H1 (cell line): Measurements from ENCODE around the gene KIF22. TPM values are rescaled to one million over a fixed set of nuclear protein-coding genes. Genes with fewer than 3 reads are reported as not detected.

ENCODE experiments used
- CTCF ChIA-PET: fragments of 300-600 bp; sonication (Branson Sonifier 250); formaldehyde crosslinking; loops from one replicate; lab custom pipeline; 2021; ENCODE audit not compliant: partially characterized antibody; lab: Charles Lee
- POLR2A ChIA-PET: fragments of 300-600 bp; sonication (Branson Sonifier 250); formaldehyde crosslinking; loops from one replicate; lab custom pipeline; 2021; ENCODE audit warnings: inconsistent platforms; ENCODE audit not compliant: partially characterized antibody; lab: Charles Lee
- DNase-seq, 2 experiments: peaks; one replicate each; pipeline versions ENCODE4 v3.0.0 to v3.0.0-alpha.2; 2010 to 2022; ENCODE audit warnings: low spot score in 2 of 2, low read depth in 1 of 2, mixed read lengths in 1 of 2
- FAIRE-seq: peaks from 2 replicates; lab custom pipeline; 2011; peaks lifted over from hg19 to GRCh38; lab: Jason Lieb, UNC
- H2AFZ ChIP-seq: 2 replicates; pipeline ENCODE4 v1.8.1; 2012; ENCODE audit warnings: low read length, inconsistent platforms
- H2AK5ac ChIP-seq: 2 replicates; pipeline ENCODE4 v1.6.1; 2013; ENCODE audit warnings: low read depth, low read length
- H2BK120ac ChIP-seq: replicated peaks from 2 replicates; pipeline ENCODE3; 2013; ENCODE audit warnings: low read depth, low read length, inconsistent platforms
- H2BK12ac ChIP-seq: 2 replicates; pipeline ENCODE4 v1.6.1; 2013; ENCODE audit warnings: low read depth, low read length
- H2BK15ac ChIP-seq: 2 replicates; pipeline ENCODE4 v1.6.1; 2013; ENCODE audit warnings: low read length
- H2BK20ac ChIP-seq: 2 replicates; pipeline ENCODE4 v1.6.1; 2013; ENCODE audit warnings: low read length
- H2BK5ac ChIP-seq: 2 replicates; pipeline ENCODE4 v1.6.1; 2013; ENCODE audit warnings: low read depth, low read length
- H3K14ac ChIP-seq: 2 replicates; pipeline ENCODE4 v1.6.1; 2013; ENCODE audit warnings: inconsistent platforms; ENCODE audit not compliant: insufficient read length
- H3K18ac ChIP-seq: 2 replicates; pipeline ENCODE4 v1.6.1; 2013; ENCODE audit warnings: low read length; ENCODE audit errors: extremely low read depth
- H3K23ac ChIP-seq: 2 replicates; pipeline ENCODE4 v1.6.1; 2013; ENCODE audit warnings: inconsistent platforms; ENCODE audit not compliant: insufficient read length
- H3K23me2 ChIP-seq: 2 replicates; pipeline ENCODE4 v1.6.1; 2013; ENCODE audit warnings: low read depth, low read length
- H3K27ac ChIP-seq: 2 replicates; pipeline ENCODE4 v1.6.1; 2011; ENCODE audit warnings: low read depth, low read length, inconsistent platforms
- H3K27me3 ChIP-seq, 4 experiments: replicated peaks in 1 of 4; 1 replicate in 1 of 4; 2 replicates in 3 of 4; pipeline versions ENCODE4 v1.6.1 to v1.8.1; 2011 to 2013; ENCODE audit warnings: low read length in 3 of 4, mild to moderate bottlenecking in 3 of 4, inconsistent platforms in 2 of 4, mixed read lengths in 2 of 4, moderate library complexity in 1 of 4; ENCODE audit not compliant: control insufficient read depth in 3 of 4, insufficient read depth in 3 of 4; ENCODE audit errors: extremely low read depth in 1 of 4
- H3K36me3 ChIP-seq, 4 experiments: 2 replicates each; pipeline versions ENCODE4 v1.6.1 to v1.8.1; 2011 to 2013; ENCODE audit warnings: mild to moderate bottlenecking in 4 of 4, low read length in 3 of 4, moderate library complexity in 2 of 4, control low read depth in 1 of 4, inconsistent platforms in 1 of 4; ENCODE audit not compliant: insufficient read depth in 4 of 4, control insufficient read depth in 2 of 4
- H3K4ac ChIP-seq: replicated peaks from 2 replicates; pipeline ENCODE3; 2013; ENCODE audit warnings: low read length, low read depth, mixed read lengths, inconsistent platforms; ENCODE audit not compliant: insufficient read length
- H3K4me1 ChIP-seq, 4 experiments: replicated peaks in 1 of 4; 1 replicate in 1 of 4; 2 replicates in 3 of 4; pipeline versions ENCODE4 v1.6.1 to v1.8.1; 2011 to 2013; ENCODE audit warnings: low read length in 3 of 4, inconsistent platforms in 2 of 4, mixed read lengths in 1 of 4; ENCODE audit not compliant: insufficient read depth in 4 of 4, control insufficient read depth in 3 of 4
- H3K4me2 ChIP-seq, 2 experiments: 2 replicates each; pipeline versions ENCODE4 v1.6.1 to v1.8.1; 2011 to 2013; ENCODE audit warnings: low read depth in 2 of 2, low read length in 2 of 2, control low read depth in 1 of 2, inconsistent platforms in 1 of 2, mild to moderate bottlenecking in 1 of 2; ENCODE audit not compliant: insufficient read depth in 1 of 2
- H3K4me3 ChIP-seq, 4 experiments: fragments of 200-600, 300-600 bp in 1 of 4; sonication (generic), shearing (Covaris generic), sonication (Bioruptor Twin) in 1 of 4; 2 replicates each; pipeline versions ENCODE4 v1.5.1 to v1.8.1; 2011 to 2016; ENCODE audit warnings: low read length in 4 of 4, low read depth in 3 of 4, control low read depth in 2 of 4, inconsistent platforms in 2 of 4, mild to moderate bottlenecking in 2 of 4, mixed read lengths in 1 of 4, moderate library complexity in 1 of 4; ENCODE audit not compliant: insufficient read depth in 2 of 4; ENCODE audit errors: extremely low read depth in 1 of 4
- H3K56ac ChIP-seq: replicated peaks from 2 replicates; pipeline ENCODE3; 2013; ENCODE audit warnings: low read depth, mild to moderate bottlenecking, mixed read lengths, low read length, inconsistent platforms; ENCODE audit not compliant: insufficient read length
- H3K79me1 ChIP-seq: 2 replicates; pipeline ENCODE4 v1.6.1; 2013; ENCODE audit warnings: low read depth, low read length, control low read depth
- H3K79me2 ChIP-seq, 2 experiments: 2 replicates each; pipeline versions ENCODE4 v1.6.1 to v1.8.1; 2012 to 2013; ENCODE audit warnings: low read length in 2 of 2, mild to moderate bottlenecking in 2 of 2, inconsistent platforms in 1 of 2; ENCODE audit not compliant: insufficient read depth in 2 of 2, control insufficient read depth in 1 of 2
- H3K9ac ChIP-seq, 4 experiments: replicated peaks in 1 of 4; 1 replicate in 1 of 4; 2 replicates in 3 of 4; pipeline versions ENCODE4 v1.6.1 to v1.8.1; 2011 to 2013; ENCODE audit warnings: low read depth in 3 of 4, low read length in 3 of 4, control low read depth in 2 of 4, mild to moderate bottlenecking in 2 of 4, moderate library complexity in 2 of 4, inconsistent platforms in 1 of 4; ENCODE audit errors: extremely low read depth in 1 of 4
- H3K9me3 ChIP-seq, 2 experiments: 2 replicates each; pipeline versions ENCODE4 v1.6.1 to v1.8.1; 2012 to 2013; ENCODE audit warnings: mild to moderate bottlenecking in 2 of 2, moderate library complexity in 2 of 2, control low read depth in 1 of 2, inconsistent platforms in 1 of 2, low read depth in 1 of 2, low read length in 1 of 2, mixed read lengths in 1 of 2; ENCODE audit not compliant: insufficient read depth in 2 of 2
- H4K20me1 ChIP-seq, 2 experiments: replicated peaks in 1 of 2; 2 replicates each; pipeline versions ENCODE3 to v1.8.1; 2011 to 2013; ENCODE audit warnings: inconsistent platforms in 2 of 2, low read length in 2 of 2, mild to moderate bottlenecking in 1 of 2; ENCODE audit not compliant: insufficient read depth in 2 of 2, control insufficient read depth in 1 of 2
- H4K5ac ChIP-seq: 2 replicates; pipeline ENCODE4 v1.6.1; 2013; ENCODE audit warnings: low read length, low read depth, mixed read lengths, inconsistent platforms; ENCODE audit not compliant: insufficient read length
- H4K8ac ChIP-seq: 2 replicates; pipeline ENCODE4 v1.8.0; 2013; ENCODE audit warnings: mild to moderate bottlenecking, moderate library complexity, low read length, inconsistent platforms; ENCODE audit not compliant: insufficient read depth; ENCODE audit errors: extremely low read depth
- H4K91ac ChIP-seq: replicated peaks from 2 replicates; pipeline ENCODE3; 2013; ENCODE audit warnings: low read length, mixed read lengths, inconsistent platforms; ENCODE audit not compliant: insufficient read length
- BACH1 ChIP-seq: IDR thresholded peaks from 2 replicates; pipeline ENCODE4 v1.6.1; 2012; ENCODE audit warnings: low read length, improper control_type of control experiment
- CEBPB ChIP-seq: IDR thresholded peaks from 2 replicates; pipeline ENCODE4 v1.6.1; 2012; ENCODE audit warnings: low read depth, low read length
- CHD1 ChIP-seq: IDR thresholded peaks from 2 replicates; pipeline ENCODE4 v1.6.1; 2012; ENCODE audit warnings: low read depth, low read length, improper control_type of control experiment
- JUN ChIP-seq: IDR thresholded peaks from 2 replicates; pipeline ENCODE4 v1.6.1; 2011; ENCODE audit warnings: low read depth, mild to moderate bottlenecking, improper control_type of control experiment, low read length
- JUND ChIP-seq: IDR thresholded peaks from 2 replicates; pipeline ENCODE4 v1.6.1; 2011; ENCODE audit warnings: mild to moderate bottlenecking, improper control_type of control experiment, low read length
- POLR2A ChIP-seq, 2 experiments: IDR thresholded peaks; 1 replicate in 1 of 2; 2 replicates in 1 of 2; pipeline ENCODE4 v1.6.1; 2011; ENCODE audit warnings: low read depth in 2 of 2, low read length in 2 of 2, mild to moderate bottlenecking in 2 of 2; ENCODE audit errors: control extremely low read depth in 1 of 2
- SP4 ChIP-seq: IDR thresholded peaks from 2 replicates; pipeline ENCODE4 v1.6.1; 2012; ENCODE audit warnings: low read length, inconsistent platforms
- TAF1 ChIP-seq: IDR thresholded peaks from 2 replicates; pipeline ENCODE4 v1.6.1; 2011; ENCODE audit warnings: mild to moderate bottlenecking, low read depth, low read length
- WGBS, 2 experiments: shearing (Covaris generic) in 1 of 2; methylation state at CpG; one replicate each; pipeline versions ENCODE4 v1.1.6 to v1.1.7; 2013 to 2015; ENCODE audit warnings: low lambda C conversion rate in 2 of 2, mixed read lengths in 2 of 2, inconsistent platforms in 1 of 2, low coverage in 1 of 2, missing lambda C conversion rate in 1 of 2; ENCODE audit not compliant: insufficient replicate concordance in 2 of 2, insufficient coverage in 1 of 2, insufficient read length in 1 of 2; ENCODE audit errors: extremely low coverage in 1 of 2, missing lambda C conversion rate in 1 of 2; 5-methylcytosine and 5-hydroxymethylcytosine counted together
- polyA plus RNA-seq, 7 experiments: library from polyadenylated mRNA; depleted of rRNA in 3 of 7; stranded (reverse) in 5 of 7; unstranded in 2 of 7; fragments of >200 nt in 5 of 7; fragments of 200-250 nt in 2 of 7; gene quantifications; 1 replicate in 5 of 7; 2 replicates in 1 of 7; 4 replicates in 1 of 7; pipeline versions ENCODE4 v1.2.1 to v1.2.3, GENCODE V29; 2011 to 2013; ENCODE audit warnings: missing spikeins in 2 of 7, mixed read lengths in 2 of 7
- total RNA-seq: library from RNA; stranded (reverse); fragmentation: NEBNext Ultra II Directional; extraction: Animal tissue kit (Norgen Biotek cat#: 25700); gene quantifications from 2 replicates; pipeline ENCODE4 v1.2.1, GENCODE V29; 2021
- TF ChIP-seq, protein P1 (sequence below): IDR thresholded peaks from 2 replicates; pipeline ENCODE4 v1.6.1; 2012; ENCODE audit warnings: low read length, inconsistent platforms

The KIF22 gene
- total and polyA plus RNA-seq, 2 of the 8 experiments (the other 6 are each of a cell fraction or from before 2014, with no cell fraction given): 139 to 142 TPM

DNA sequence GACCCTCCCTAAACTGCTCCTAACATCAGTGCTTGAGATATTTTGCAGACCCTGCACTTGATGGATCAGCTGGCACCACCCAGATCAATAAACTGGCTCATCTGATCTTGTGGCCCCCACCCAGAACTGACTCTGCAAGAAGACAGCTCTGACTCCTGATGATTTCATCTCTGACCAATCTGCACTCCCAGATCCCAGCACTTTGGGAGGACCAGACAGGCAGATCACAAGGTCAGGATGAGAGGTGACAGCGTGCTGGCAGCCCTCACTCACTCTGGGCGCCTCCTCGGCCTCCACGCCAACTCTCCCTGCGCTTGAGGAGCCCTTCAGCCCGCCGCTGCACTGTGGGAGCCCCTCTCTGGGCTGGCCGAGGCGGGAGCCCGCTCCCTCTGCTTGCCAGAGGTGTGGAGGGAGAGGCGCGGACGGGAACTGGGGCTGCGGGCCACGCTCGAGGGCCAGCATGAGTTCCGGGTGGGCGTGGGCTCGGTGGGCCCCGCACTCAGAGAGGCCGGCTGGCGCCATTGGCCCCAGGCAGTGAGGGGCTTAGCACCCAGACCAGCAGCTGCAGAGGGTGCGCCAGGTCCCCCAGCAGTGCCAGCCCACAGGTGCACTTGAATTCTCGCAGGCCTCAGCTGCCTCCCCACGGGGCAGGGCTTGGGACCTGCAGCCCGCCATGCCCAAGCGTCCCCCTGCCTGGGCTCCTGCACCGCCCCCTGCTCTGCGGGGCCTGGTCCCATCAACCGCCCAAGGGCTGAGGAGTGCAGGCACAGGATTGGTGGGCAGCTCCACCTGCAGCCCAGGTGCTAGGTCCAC lies 42.4 kb upstream of the KIF22 start:
- no peak overlapping the region for H3K4me2 ChIP-seq
- no peak overlapping the region for H3K56ac ChIP-seq
- no peak overlapping the region for H3K23ac ChIP-seq
- peaks cover 0 to 8% (median 0%) of the 10 kb centered on the region in 4 experiments; a peak in 2 of 8 replicates for H3K36me3 ChIP-seq
- no peak overlapping the region for H3K27ac ChIP-seq
- no peak overlapping the region for H3K14ac ChIP-seq
- no peak for DNase-seq
- WGBS, 2 experiments: 93% methylated on average over 27 of the region's 30 CpGs; no CpG with 5 or more reads in 1 of the 2 experiments
- H2AK5ac ChIP-seq: no peak overlapping the region
- H3K79me1 ChIP-seq: no peaks in the 10 kb centered on the region
- H2BK15ac ChIP-seq: no peak overlapping the region
- peaks cover 0 to 4% (median 2%) of the 10 kb centered on the region in 4 experiments; a peak in 4 of 7 replicates for H3K4me1 ChIP-seq
- H3K23me2 ChIP-seq: no peaks in the 10 kb centered on the region
- peaks cover 6 to 9% of the 10 kb centered on the region in 2 experiments for H4K20me1 ChIP-seq
- H2AFZ ChIP-seq: no peak overlapping the region
- POLR2A ChIA-PET: interaction anchor here (0.7 to 3.2 kb wide), 12 partner anchors 9 to 1573 kb away, joined by 3 to 12 read pairs (median 6); partner anchors contain the start of genes KIF22 and MAZ
- no peak overlapping the region for H2BK120ac ChIP-seq
- H3K4me3 ChIP-seq: no peak overlapping the region
- H2BK12ac ChIP-seq: no peak overlapping the region
- no peak overlapping the region for H3K9ac ChIP-seq
- no peak for FAIRE-seq
- H2BK5ac ChIP-seq: no peak overlapping the region
- no peak overlapping the region for H3K18ac ChIP-seq
- H4K91ac ChIP-seq: no peak overlapping the region
- H2BK20ac ChIP-seq: no peak overlapping the region
- H4K5ac ChIP-seq: no peak overlapping the region
- H3K27me3 ChIP-seq: no peaks in the 10 kb centered on the region
- H3K79me2 ChIP-seq: no peaks in the 10 kb centered on the region
- no peak overlapping the region for H4K8ac ChIP-seq
- CTCF ChIA-PET: interaction anchor here (0.5 to 2.6 kb wide), 12 partner anchors 8 to 60 kb away, joined by 3 to 12 read pairs (median 3); no protein-coding TSS in a partner anchor
- peak in 1 of 2 experiments; percentile 7; a peak in 1 of 3 replicates for TF ChIP-seq POLR2A (IDR thresholded peaks at IDR 0.05; ENCODE audit: control extremely low read depth in 1 of 2, low read depth in 2 of 2, low read length in 2 of 2)
- TF ChIP-seq CHD1: no peak
- TF ChIP-seq JUND: no peak
- no peak for TF ChIP-seq SP4
- TF ChIP-seq CEBPB: no peak
- no peak for TF ChIP-seq TAF1
- TF ChIP-seq, protein P1, sequence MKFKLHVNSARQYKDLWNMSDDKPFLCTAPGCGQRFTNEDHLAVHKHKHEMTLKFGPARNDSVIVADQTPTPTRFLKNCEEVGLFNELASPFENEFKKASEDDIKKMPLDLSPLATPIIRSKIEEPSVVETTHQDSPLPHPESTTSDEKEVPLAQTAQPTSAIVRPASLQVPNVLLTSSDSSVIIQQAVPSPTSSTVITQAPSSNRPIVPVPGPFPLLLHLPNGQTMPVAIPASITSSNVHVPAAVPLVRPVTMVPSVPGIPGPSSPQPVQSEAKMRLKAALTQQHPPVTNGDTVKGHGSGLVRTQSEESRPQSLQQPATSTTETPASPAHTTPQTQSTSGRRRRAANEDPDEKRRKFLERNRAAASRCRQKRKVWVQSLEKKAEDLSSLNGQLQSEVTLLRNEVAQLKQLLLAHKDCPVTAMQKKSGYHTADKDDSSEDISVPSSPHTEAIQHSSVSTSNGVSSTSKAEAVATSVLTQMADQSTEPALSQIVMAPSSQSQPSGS: peak; percentile 30; the same call in 1 of the 2 replicates
- TF ChIP-seq BACH1: no peak
- TF ChIP-seq JUN: no peak
- H3K4ac ChIP-seq: no peak overlapping the region
- H3K9me3 ChIP-seq: peaks cover 8 to 9% of the 10 kb centered on the region in 2 experiments; a peak in 2 of 4 replicates
